KMS-11 (cell line): Measurements from ENCODE around the gene ZBTB48.

Experiments
- H2AFZ ChIP-seq: fragments of 200-600 bp; sonication (generic); 2 replicates; pipeline ENCODE4 v1.6.1; 2016; ENCODE audit warnings: antibody characterized with exemption, mixed run types, low read depth
- H3K27ac ChIP-seq: fragments of 200-600 bp; sonication (generic); 2 replicates; pipeline ENCODE4 v1.6.1; 2016; ENCODE audit warnings: mild to moderate bottlenecking, mixed run types
- H3K27me3 ChIP-seq: fragments of 200-600 bp; sonication (generic); 2 replicates; pipeline ENCODE4 v1.6.1; 2017; ENCODE audit warnings: mild to moderate bottlenecking, low read depth, mixed run types, moderate library complexity; ENCODE audit not compliant: insufficient read depth
- H3K36me3 ChIP-seq: fragments of 200-600 bp; sonication (generic); 2 replicates; pipeline ENCODE4 v1.6.1; 2017; ENCODE audit warnings: mild to moderate bottlenecking, mixed run types; ENCODE audit not compliant: insufficient read depth
- H3K4me1 ChIP-seq: fragments of 200-600 bp; sonication (generic); 2 replicates; pipeline ENCODE4 v1.6.1; 2016; ENCODE audit warnings: mild to moderate bottlenecking, low read depth, mixed run types; ENCODE audit not compliant: poor library complexity, severe bottlenecking
- H3K4me2 ChIP-seq: fragments of 200-600 bp; sonication (generic); 2 replicates; pipeline ENCODE4 v1.7.0; 2016; ENCODE audit warnings: mild to moderate bottlenecking, mixed run types
- H3K4me3 ChIP-seq: fragments of 200-600 bp; sonication (generic); IDR thresholded peaks from 2 replicates; pipeline ENCODE4 v1.6.1; 2017; ENCODE audit warnings: low read depth, low read length, mixed read lengths; ENCODE audit not compliant: insufficient read depth
- H3K79me2 ChIP-seq: fragments of 200-600 bp; sonication (generic); 2 replicates; pipeline ENCODE4 v1.6.1; 2016; ENCODE audit warnings: low read depth, mixed run types; ENCODE audit not compliant: insufficient read depth
- H3K9ac ChIP-seq: fragments of 200-600 bp; sonication (generic); 2 replicates; pipeline ENCODE4 v1.6.1; 2016; ENCODE audit warnings: mild to moderate bottlenecking, mixed run types
- H4K20me1 ChIP-seq: fragments of 200-600 bp; sonication (generic); 2 replicates; pipeline ENCODE4 v1.6.1; 2016; ENCODE audit warnings: mild to moderate bottlenecking, mixed run types; ENCODE audit not compliant: insufficient read depth
- TF ChIP-seq, protein P1 (sequence below): fragments of 200-600 bp; sonication (generic); conservative IDR thresholded peaks from 2 replicates; pipeline ENCODE4 v1.6.1; 2017; ENCODE audit warnings: low read depth, mild to moderate bottlenecking, antibody characterized with exemption, low read length, moderate library complexity, mixed read lengths

Gene ZBTB48

DNA sequence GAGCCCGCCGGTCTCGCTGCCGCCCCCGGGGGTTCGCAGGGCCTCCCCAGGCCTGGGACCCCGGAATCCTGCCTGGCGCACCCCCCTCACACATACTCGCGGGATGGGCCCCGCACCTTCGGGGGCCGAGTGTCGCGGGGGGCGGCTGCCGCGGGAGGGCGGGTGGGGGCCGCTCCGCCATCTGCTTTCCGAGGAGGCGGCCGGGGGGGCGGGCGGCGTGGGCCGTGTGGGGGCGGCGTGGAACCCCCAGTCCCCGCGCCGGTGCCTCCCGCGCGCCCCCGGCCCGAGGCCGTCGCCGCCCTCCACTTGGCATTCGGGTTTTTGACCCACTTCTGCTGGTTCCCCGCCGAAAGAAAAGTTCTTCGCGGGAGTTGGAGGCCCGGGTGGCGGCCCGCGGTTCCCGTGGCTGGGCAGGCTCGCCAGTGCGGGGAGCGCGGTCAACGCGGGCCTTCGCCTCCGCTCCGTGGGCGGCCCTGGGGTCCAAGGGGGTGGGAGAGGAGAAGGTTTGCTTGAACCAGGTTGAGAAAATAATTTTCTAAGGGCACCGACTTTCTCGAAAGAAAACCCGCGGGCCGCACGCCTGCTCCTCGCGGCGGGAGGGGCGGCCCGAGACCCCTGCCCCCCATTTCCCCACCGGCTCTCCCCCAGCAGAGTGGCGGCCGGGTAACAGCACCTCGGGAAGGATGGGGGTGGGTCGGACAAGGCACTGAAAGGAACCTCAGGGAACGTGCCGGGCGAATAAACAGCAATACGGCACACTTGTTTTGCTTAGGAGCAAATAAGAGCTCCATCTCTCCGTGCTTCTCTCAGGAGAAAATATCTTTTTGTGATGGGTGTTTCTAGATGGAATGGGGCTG lies 35.4 kb downstream of the ZBTB48 start:
- H3K36me3 ChIP-seq = no peaks in the 10 kb centered on the region; the same call in 1 of the 2 replicates
- no peaks in the 10 kb centered on the region for H4K20me1 ChIP-seq
- H3K9ac ChIP-seq = no peak overlapping the region

DNA sequence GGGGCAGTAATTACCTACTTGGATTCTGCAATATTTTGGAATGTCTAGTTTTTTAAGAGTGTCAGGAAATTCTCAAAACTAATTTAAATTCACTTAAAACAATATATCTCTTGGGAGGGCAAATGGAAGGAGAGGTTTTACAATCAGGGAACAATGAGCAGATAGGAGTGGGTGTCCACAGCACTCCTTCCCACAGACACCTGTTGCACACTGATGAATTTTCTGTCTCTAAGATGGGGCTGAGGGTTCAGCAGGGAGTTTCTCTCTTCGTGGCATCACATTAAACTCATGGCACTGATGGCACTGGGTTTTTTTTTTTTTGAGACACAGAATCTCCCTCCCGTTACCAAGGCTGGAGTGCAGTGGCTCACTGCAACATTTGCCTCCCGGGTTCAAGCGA lies 39.3 kb downstream of the ZBTB48 start:
- no peaks in the 10 kb centered on the region for H4K20me1 ChIP-seq
- H3K9ac ChIP-seq = no peak overlapping the region
- H2AFZ ChIP-seq = no peak overlapping the region
- H3K36me3 ChIP-seq = peaks cover 6% of the 10 kb centered on the region; the same call in 1 of the 2 replicates
- peaks cover 36% of the 10 kb centered on the region for H3K79me2 ChIP-seq
- no peak overlapping the region for H3K4me2 ChIP-seq
- no peak overlapping the region for H3K4me3 ChIP-seq
- peaks cover 12% of the 10 kb centered on the region for H3K4me1 ChIP-seq
- no peaks in the 10 kb centered on the region for H3K27me3 ChIP-seq
- no peak overlapping the region for H3K27ac ChIP-seq
- TF ChIP-seq, protein P1, sequence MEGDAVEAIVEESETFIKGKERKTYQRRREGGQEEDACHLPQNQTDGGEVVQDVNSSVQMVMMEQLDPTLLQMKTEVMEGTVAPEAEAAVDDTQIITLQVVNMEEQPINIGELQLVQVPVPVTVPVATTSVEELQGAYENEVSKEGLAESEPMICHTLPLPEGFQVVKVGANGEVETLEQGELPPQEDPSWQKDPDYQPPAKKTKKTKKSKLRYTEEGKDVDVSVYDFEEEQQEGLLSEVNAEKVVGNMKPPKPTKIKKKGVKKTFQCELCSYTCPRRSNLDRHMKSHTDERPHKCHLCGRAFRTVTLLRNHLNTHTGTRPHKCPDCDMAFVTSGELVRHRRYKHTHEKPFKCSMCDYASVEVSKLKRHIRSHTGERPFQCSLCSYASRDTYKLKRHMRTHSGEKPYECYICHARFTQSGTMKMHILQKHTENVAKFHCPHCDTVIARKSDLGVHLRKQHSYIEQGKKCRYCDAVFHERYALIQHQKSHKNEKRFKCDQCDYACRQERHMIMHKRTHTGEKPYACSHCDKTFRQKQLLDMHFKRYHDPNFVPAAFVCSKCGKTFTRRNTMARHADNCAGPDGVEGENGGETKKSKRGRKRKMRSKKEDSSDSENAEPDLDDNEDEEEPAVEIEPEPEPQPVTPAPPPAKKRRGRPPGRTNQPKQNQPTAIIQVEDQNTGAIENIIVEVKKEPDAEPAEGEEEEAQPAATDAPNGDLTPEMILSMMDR = no peak

More for the DNA sequence above, 35.4 kb downstream of the ZBTB48 start:
- Histone ChIP-seq H3K79me2 (peaks cover 36% of the 10 kb centered on the region), H3K27ac (no peak overlapping the region), H3K4me3 (no peak overlapping the region), H2AFZ (no peak overlapping the region), H3K4me2 (peak overlapping the region; percentile 31; the same call in 1 of the 2 replicates), H3K4me1 (peaks cover 16% of the 10 kb centered on the region), H3K27me3 (no peaks in the 10 kb centered on the region)
- TF ChIP-seq, protein P1 = no peak

DNA sequence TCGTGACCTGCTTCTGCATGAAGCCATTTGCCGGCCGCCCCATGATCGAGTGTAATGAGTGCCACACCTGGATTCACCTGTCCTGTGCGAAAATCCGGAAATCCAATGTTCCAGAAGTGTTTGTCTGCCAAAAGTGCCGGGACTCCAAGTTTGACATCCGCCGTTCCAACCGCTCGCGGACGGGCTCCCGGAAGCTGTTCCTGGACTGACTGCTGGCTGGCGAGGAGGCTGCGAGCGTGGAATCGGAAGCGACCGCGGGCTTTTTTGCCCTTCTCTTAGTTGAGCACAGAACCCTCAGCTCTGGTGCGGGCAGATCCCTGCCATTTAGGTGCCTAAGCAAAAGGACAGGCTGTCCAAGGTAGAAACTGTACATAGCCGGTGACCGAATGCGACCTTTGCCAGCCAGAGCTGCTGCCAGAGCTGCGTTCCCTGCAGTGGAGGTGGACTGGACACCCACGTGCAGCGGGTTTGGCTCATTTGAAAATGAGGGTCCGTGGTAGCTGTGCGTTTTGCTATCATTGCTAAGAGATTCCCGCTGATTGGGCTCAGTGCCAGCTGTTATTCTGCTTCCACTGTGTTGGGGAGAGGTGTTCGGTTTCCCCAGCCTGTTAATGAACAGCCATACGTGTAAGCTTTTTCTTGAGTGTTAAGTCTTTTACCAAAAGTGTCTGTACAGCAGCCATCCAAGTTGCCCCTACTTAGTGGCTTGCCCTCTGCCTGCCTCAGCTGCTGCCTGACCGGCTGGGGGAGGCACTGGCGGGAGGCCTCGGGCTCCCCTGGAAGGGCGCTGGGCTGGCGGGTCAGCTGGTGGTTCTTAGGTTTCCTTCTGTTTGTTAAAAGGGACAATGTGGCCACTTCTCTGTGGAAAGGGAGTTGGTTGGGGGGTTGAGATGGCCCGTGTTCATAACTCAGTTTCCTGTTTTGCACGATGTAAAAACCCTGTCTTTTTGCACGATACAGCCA lies 41.9 kb downstream of the ZBTB48 start:
- no peak overlapping the region for H3K27ac ChIP-seq
- TF ChIP-seq, protein P1 = no peak
- H3K79me2 ChIP-seq = peaks cover 30% of the 10 kb centered on the region
- H4K20me1 ChIP-seq = no peaks in the 10 kb centered on the region
- no peak overlapping the region for H3K9ac ChIP-seq
- H3K36me3 ChIP-seq = peaks cover 6% of the 10 kb centered on the region; the same call in 1 of the 2 replicates
- no peak overlapping the region for H3K4me2 ChIP-seq
- H3K27me3 ChIP-seq = no peaks in the 10 kb centered on the region
- no peak overlapping the region for H3K4me3 ChIP-seq
- H3K4me1 ChIP-seq = peaks cover 25% of the 10 kb centered on the region
- H2AFZ ChIP-seq = no peak overlapping the region

DNA sequence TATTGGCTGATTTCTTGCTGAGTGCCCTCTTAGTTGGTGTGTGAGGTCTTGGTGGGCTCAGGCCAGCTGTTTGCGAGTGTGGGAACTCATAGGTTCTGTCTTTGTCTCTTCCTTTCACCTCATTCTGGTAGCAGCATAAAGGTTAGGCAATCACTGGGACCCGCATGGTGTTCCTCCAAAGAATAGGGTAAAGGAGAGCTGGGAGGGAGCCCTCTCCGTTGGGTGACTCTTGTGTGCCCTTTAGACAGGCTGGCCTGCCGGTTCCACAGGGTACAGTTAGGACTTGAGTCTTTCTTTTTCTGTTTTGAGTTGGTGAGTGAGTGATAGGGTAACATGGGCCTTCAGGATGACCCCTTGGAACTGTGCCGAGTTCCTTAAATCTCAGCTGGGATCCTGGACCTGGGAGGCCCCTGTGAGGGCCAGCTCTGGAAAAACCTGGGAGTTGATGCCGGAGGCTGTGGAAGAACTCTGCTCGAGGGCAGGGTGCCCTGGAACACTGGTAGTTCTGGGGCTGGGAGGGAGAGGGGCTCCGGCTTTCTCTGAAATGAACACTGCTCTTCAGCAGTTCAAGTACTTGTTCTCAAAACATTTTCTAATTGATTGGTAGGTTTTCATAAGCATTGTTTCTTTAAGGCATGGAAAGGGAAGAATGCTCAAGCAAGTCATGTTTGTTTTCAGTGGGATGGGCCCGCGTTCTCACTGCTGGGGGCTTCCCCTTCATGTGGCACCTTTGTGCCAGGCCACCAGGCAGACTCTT lies 42.8 kb downstream of the ZBTB48 start:
- no peak overlapping the region for H3K27ac ChIP-seq
- H4K20me1 ChIP-seq = no peaks in the 10 kb centered on the region
- no peak overlapping the region for H3K4me3 ChIP-seq
- peaks cover 25% of the 10 kb centered on the region for H3K4me1 ChIP-seq
- peaks cover 6% of the 10 kb centered on the region; the same call in 1 of the 2 replicates for H3K36me3 ChIP-seq
- H3K9ac ChIP-seq = no peak overlapping the region
- H2AFZ ChIP-seq = no peak overlapping the region
- H3K27me3 ChIP-seq = no peaks in the 10 kb centered on the region
- H3K4me2 ChIP-seq = no peak overlapping the region
- TF ChIP-seq, protein P1 = no peak
- peaks cover 24% of the 10 kb centered on the region for H3K79me2 ChIP-seq
